PFSK-1 (cell line): ENCODE measurements around the gene RPP21.

Source experiments
- FOXP2 ChIP-seq: optimal IDR thresholded peaks from 2 replicates; pipeline ENCODE3; 2011; ENCODE audit warnings: borderline replicate concordance, control low read depth, inconsistent platforms; ENCODE audit not compliant: insufficient read depth; ENCODE audit errors: extremely low read length, extremely low read depth
- POLR2AphosphoS5 ChIP-seq: IDR thresholded peaks from 2 replicates; pipeline ENCODE4 v1.6.1; 2012; ENCODE audit warnings: low read depth, mild to moderate bottlenecking, control low read depth, low read length, moderate library complexity
- REST ChIP-seq, 2 experiments: IDR thresholded peaks; 2 replicates each; pipeline versions ENCODE4 v1.6.1 to v1.8.0; 2011 to 2012; ENCODE audit warnings: low read depth in 2 of 2, low read length in 2 of 2, control low read depth in 1 of 2, inconsistent platforms in 1 of 2, mild to moderate bottlenecking in 1 of 2, moderate library complexity in 1 of 2; ENCODE audit not compliant: insufficient read depth in 1 of 2
- SIN3A ChIP-seq: IDR thresholded peaks from 2 replicates; pipeline ENCODE4 v1.6.1; 2012; ENCODE audit warnings: mild to moderate bottlenecking, low read length, moderate library complexity, borderline replicate concordance; ENCODE audit not compliant: insufficient read depth
- TAF1 ChIP-seq: IDR thresholded peaks from 2 replicates; pipeline ENCODE4 v1.6.1; 2012; ENCODE audit warnings: low read length, control low read depth, borderline replicate concordance; ENCODE audit not compliant: insufficient read depth

GRCh38 chr6:30356536-30356935 lies 11.6 kb downstream of the RPP21 start:
- no peak for TF ChIP-seq POLR2AphosphoS5
- TF ChIP-seq TAF1: no peak
- TF ChIP-seq REST (IDR thresholded peaks at IDR 0.05; ENCODE audit: insufficient read depth in 1 of 2, low read depth in 2 of 2, low read length in 2 of 2): no peak
- TF ChIP-seq SIN3A: no peak
- no peak for TF ChIP-seq FOXP2
